Parathyroid adenoma (tissue), 2 donors: ENCODE measurements around the gene DCTN2.

Experiments used
- H2AFZ ChIP-seq: fragments of 300-600 bp; sonication (generic); one replicate; pipeline ENCODE4 v1.7.0; 2017; ENCODE audit warnings: antibody characterized with exemption, mild to moderate bottlenecking
- H3K27ac ChIP-seq: fragments of 300-600 bp; sonication (generic); one replicate; pipeline ENCODE4 v1.7.0; 2017
- H3K27me3 ChIP-seq: fragments of 300-600 bp; sonication (generic); one replicate; pipeline ENCODE4 v1.7.0; 2017; ENCODE audit warnings: low read length; ENCODE audit not compliant: control insufficient read depth, insufficient read depth
- H3K36me3 ChIP-seq: fragments of 300-600 bp; sonication (generic); one replicate; pipeline ENCODE4 v1.7.0; 2017; ENCODE audit warnings: low read length; ENCODE audit not compliant: control insufficient read depth, insufficient read depth
- H3K4me1 ChIP-seq: fragments of 300-600 bp; sonication (generic); one replicate; pipeline ENCODE4 v1.7.0; 2017; ENCODE audit warnings: control low read depth
- H3K4me2 ChIP-seq: fragments of 300-600 bp; sonication (generic); one replicate; pipeline ENCODE4 v1.7.0; 2017; ENCODE audit warnings: low read length
- H3K4me3 ChIP-seq: fragments of 300-600 bp; sonication (generic); one replicate; pipeline ENCODE4 v1.7.0; 2017; ENCODE audit warnings: low read depth, low read length
- H3K79me2 ChIP-seq: fragments of 300-600 bp; sonication (generic); one replicate; pipeline ENCODE4 v1.7.0; 2017; ENCODE audit warnings: control low read depth
- H3K9ac ChIP-seq: fragments of 300-600 bp; sonication (generic); one replicate; pipeline ENCODE4 v1.7.0; 2017; ENCODE audit warnings: mild to moderate bottlenecking
- H3K9me3 ChIP-seq: fragments of 300-600 bp; sonication (generic); one replicate; pipeline ENCODE4 v1.7.0; 2017; ENCODE audit warnings: low read length; ENCODE audit not compliant: control insufficient read depth
- CTCF ChIP-seq: fragments of 300-600 bp; sonication (generic); IDR thresholded peaks from one replicate; pipeline ENCODE4 v1.7.0; 2017; ENCODE audit warnings: antibody characterized with exemption, mild to moderate bottlenecking
- donor health status: primary hyperparathyroidism.

Gene DCTN2

GRCh38 chr12:57546438-57547287, at the start of gene DCTN2:
DCTN2 (minus strand) TSS chr12:57547192; CDS start chr12:57547063, 129 bp downstream.
- peak within 1 kb of the TSS; percentile 81 for H2AFZ ChIP-seq
- peak within 1 kb of the TSS; percentile 93 for H3K4me2 ChIP-seq
- H3K79me2 ChIP-seq, result peaks cover 19% of the 10 kb centered on the region
- H3K27me3 ChIP-seq, result no peaks in the 10 kb centered on the region
- H3K4me1 ChIP-seq, result peaks cover 13% of the 10 kb centered on the region
- TF ChIP-seq CTCF, result no peak
- no peaks in the 10 kb centered on the region for H3K9me3 ChIP-seq
- no peaks in the 10 kb centered on the region for H3K36me3 ChIP-seq
- H3K27ac ChIP-seq, result peak within 1 kb of the TSS; percentile 67
- peak within 1 kb of the TSS; percentile 100 for H3K4me3 ChIP-seq
- H3K9ac ChIP-seq, result peak within 1 kb of the TSS; percentile 75

- Histone ChIP-seq H3K27ac (no peak overlapping the region), H3K4me2 (no peak overlapping the region), H2AFZ (no peak overlapping the region), H3K9ac (no peak overlapping the region), H3K4me3 (no peak overlapping the region), H3K79me2 (no peaks in the 10 kb centered on the region), H3K36me3 (no peaks in the 10 kb centered on the region), H3K9me3 (no peaks in the 10 kb centered on the region), H3K4me1 (no peaks in the 10 kb centered on the region), H3K27me3 (no peaks in the 10 kb centered on the region)
- no peak for TF ChIP-seq CTCF
These were observed 46.2 kb upstream of the DCTN2 start for GRCh38 chr12:57593187-57593586.

GRCh38 chr12:57592551-57593165, 45.7 kb upstream of the DCTN2 start:
- H3K4me3 ChIP-seq, result no peak overlapping the region
- no peak for TF ChIP-seq CTCF
- H3K27me3 ChIP-seq, result no peaks in the 10 kb centered on the region
- no peak overlapping the region for H2AFZ ChIP-seq
- no peak overlapping the region for H3K9ac ChIP-seq
- no peaks in the 10 kb centered on the region for H3K9me3 ChIP-seq
- no peak overlapping the region for H3K27ac ChIP-seq
- H3K4me1 ChIP-seq, result no peaks in the 10 kb centered on the region
- H3K36me3 ChIP-seq, result no peaks in the 10 kb centered on the region
- no peak overlapping the region for H3K4me2 ChIP-seq
- no peaks in the 10 kb centered on the region for H3K79me2 ChIP-seq

GRCh38 chr12:57591782-57592325, 44.9 kb upstream of the DCTN2 start:
- no peaks in the 10 kb centered on the region for H3K36me3 ChIP-seq
- TF ChIP-seq CTCF, result no peak
- no peak overlapping the region for H3K9ac ChIP-seq
- H3K9me3 ChIP-seq, result no peaks in the 10 kb centered on the region
- H3K27ac ChIP-seq, result peak overlapping the region; percentile 71
- peak overlapping the region; percentile 96 for H3K4me3 ChIP-seq
- no peaks in the 10 kb centered on the region for H3K4me1 ChIP-seq
- peak overlapping the region; percentile 89 for H3K4me2 ChIP-seq
- peak overlapping the region; percentile 96 for H2AFZ ChIP-seq
- no peaks in the 10 kb centered on the region for H3K27me3 ChIP-seq
- no peaks in the 10 kb centered on the region for H3K79me2 ChIP-seq
